CD4-positive, alpha-beta T cell treated with Interleukin-17A for 4 hours (primary cell): ENCODE measurements around the gene FAM241B.

ENCODE experiments used
- DNase-seq: peaks from one replicate; pipeline ENCODE4 v3.0.0-alpha.2; 2020; ENCODE audit warnings: mixed read lengths

The FAM241B gene

GRCh38 chr10:69629897-69630650, at the start of gene FAM241B:
Gene FAM241B (plus strand): TSS chr10:69630247. CDS start chr10:69631744, 1,497 bp downstream.
- DNase-seq = peak; percentile 84

GRCh38 chr10:69580435-69580834, 49.6 kb upstream of the FAM241B start:
- no peak for DNase-seq

GRCh38 chr10:69583106-69583505, 46.9 kb upstream of the FAM241B start:
- DNase-seq = no peak

GRCh38 chr10:69584624-69585023, 45.4 kb upstream of the FAM241B start:
- no peak for DNase-seq

- no peak for DNase-seq
These were observed 41.7 kb upstream of the FAM241B start for GRCh38 chr10:69588358-69588757.

GRCh38 chr10:69600761-69601330, 29.2 kb upstream of the FAM241B start:
- DNase-seq = no peak

GRCh38 chr10:69609077-69609476, 21.0 kb upstream of the FAM241B start:
- DNase-seq = no peak

GRCh38 chr10:69612760-69613159, 17.3 kb upstream of the FAM241B start:
- no peak for DNase-seq

- DNase-seq = no peak
These were observed 15.9 kb upstream of the FAM241B start for GRCh38 chr10:69614130-69614529.

GRCh38 chr10:69616358-69616757, 13.7 kb upstream of the FAM241B start:
- DNase-seq = no peak

GRCh38 chr10:69618746-69619145, 11.3 kb upstream of the FAM241B start:
- no peak for DNase-seq

GRCh38 chr10:69619626-69620025, 10.4 kb upstream of the FAM241B start:
- no peak for DNase-seq

GRCh38 chr10:69620625-69621024, 9.4 kb upstream of the FAM241B start:
- peak; percentile 33 for DNase-seq

GRCh38 chr10:69624245-69624786, 5.7 kb upstream of the FAM241B start:
- DNase-seq = no peak

GRCh38 chr10:69626826-69627225, 3.2 kb upstream of the FAM241B start:
- DNase-seq = no peak

- DNase-seq = no peak
These were observed 1.2 kb upstream of the FAM241B start for GRCh38 chr10:69628891-69629290.

- no peak for DNase-seq
These were observed 539 bp upstream of the FAM241B start for GRCh38 chr10:69629519-69629896.

GRCh38 chr10:69630651-69631400, 779 bp downstream of the FAM241B start:
- no peak for DNase-seq

GRCh38 chr10:69631566-69631965, 1.5 kb downstream of the FAM241B start:
- no peak for DNase-seq

- DNase-seq = no peak
These were observed 2.6 kb downstream of the FAM241B start for GRCh38 chr10:69632516-69633199.

- DNase-seq = no peak
These were observed 3.9 kb downstream of the FAM241B start for GRCh38 chr10:69633673-69634635.
